GM21619 (cell line): ENCODE measurements around the gene NMNAT3.

Source experiments
- ATAC-seq: cut with Tn5 transposase; IDR thresholded peaks from one replicate; pipeline ENCODE4 v1.9.1; 2021; ENCODE audit not compliant: unreplicated experiment

Gene NMNAT3

GRCh38 chr3:139548801-139549200, 129.0 kb downstream of the NMNAT3 start:
- no peak for ATAC-seq

GRCh38 chr3:139547666-139548065, 130.1 kb downstream of the NMNAT3 start:
- no peak for ATAC-seq

DNA sequence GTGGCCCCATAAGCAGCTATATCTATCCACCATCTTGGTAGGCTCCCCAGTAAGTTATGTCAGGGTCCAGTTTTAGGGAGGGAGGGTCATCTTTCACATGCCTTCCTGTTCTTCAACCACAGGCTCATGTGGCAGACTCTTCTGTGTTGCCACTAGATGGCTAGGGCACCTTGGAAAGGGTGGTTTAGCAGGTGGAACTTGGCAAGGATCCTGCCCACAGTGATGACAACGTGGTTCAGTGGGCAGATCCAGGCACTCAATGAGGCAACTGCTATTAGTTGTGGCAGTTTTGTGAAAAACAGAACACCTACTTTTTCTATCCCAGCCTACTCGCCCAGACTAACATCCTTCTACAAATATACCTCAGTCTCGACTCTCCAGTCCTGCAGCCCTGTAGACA, 131.0 kb downstream of the NMNAT3 start:
- no peak for ATAC-seq

DNA sequence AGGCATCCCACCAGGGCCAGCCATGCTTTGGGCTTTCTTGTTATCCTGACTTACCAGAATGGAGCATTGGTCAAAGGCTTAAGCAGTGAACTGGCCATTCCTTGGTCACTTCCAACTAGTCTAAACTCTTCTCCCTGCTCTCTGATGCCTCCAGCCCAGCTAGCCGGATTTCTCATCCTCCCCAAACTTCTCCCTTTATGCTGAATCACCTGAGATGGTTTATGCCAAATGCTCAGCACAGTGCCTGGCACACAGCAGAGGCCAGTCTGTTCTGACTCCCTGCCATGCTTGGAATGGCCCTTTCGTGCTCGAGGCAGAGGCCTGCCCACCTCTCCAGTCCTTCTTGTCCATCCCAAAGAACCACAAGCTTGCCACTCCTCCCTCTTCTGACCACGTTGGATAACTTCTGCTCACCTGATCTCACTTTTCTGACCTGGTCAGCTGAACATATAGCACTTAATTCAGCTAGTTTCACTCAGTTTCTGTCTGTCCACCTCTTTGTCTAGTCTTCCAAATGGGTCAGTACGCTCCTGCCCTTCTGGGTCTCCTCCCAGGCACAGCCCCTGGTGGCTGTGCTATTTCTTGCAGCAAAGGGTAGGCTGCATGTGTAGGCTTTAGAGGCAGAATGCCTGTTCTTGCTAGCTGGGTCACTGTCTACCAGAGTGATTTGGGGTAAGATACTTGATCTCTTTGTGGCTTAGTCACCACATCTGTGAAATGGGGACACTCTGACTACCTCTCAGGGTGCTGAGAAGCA, 136.1 kb downstream of the NMNAT3 start:
- no peak for ATAC-seq

DNA sequence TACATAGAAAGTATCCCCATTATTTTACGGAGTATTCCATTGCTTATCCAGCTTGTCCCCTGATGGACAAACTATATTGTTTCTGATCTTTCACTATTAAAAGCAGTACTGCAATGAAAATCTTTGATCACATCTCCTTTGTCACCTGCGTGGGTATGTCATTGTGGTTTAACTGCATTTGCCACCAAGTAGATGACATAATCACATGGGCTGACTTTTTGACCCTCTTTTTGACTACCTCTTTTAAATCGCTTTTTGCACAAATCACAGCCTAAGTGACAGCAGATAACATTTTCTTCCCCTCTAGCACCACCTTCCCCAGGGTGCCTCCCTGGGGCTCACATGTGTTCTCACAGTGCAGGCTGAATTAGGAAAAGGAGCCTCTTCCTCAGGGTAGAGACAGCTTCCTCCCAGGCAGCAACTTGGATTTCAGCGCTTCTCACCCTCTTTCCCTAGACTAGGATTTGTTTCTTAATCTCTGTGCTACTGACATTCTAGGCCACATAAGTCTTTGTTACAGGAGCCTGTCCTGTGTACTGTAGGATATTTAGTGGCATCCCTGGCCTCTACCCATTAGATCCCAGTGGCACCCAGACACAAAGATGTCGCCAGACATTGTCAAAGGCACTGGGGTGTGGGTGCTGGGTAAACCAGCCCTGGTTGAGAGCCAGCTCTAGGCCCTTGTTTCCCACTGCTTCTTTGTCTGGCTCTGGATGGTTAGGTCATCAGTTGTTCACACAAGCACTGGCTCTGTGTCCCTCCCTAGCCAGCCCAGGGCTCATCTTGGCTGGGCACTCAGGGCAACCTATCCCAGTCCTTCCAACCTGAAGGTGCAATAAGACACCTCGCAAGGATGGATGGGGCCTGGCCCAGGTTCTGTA, 136.9 kb downstream of the NMNAT3 start:
- ATAC-seq, result no peak

DNA sequence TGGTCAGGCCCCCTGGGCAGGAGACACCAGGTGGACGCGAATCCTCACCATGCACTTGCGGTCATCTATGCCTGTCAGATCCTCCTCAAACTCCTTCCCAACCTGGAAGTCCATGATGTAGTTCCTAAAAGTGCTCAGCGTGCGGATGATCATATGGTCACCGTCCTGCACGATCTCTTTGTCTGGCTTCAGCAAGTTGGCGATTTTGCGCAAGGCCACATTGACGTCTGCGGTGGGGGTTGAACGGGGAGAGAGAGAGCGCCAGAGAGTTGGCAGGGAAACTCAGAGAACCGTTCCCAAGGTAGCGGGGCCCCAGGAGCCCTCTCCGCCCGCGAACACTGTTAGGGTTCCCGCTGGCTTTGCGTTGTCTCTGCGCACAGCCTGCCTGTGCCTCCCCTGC, 139.0 kb downstream of the NMNAT3 start:
- ATAC-seq, result no peak

- ATAC-seq, result no peak
Measured at GRCh38 chr3:139537795-139538621, 139.8 kb downstream of the NMNAT3 start.

DNA sequence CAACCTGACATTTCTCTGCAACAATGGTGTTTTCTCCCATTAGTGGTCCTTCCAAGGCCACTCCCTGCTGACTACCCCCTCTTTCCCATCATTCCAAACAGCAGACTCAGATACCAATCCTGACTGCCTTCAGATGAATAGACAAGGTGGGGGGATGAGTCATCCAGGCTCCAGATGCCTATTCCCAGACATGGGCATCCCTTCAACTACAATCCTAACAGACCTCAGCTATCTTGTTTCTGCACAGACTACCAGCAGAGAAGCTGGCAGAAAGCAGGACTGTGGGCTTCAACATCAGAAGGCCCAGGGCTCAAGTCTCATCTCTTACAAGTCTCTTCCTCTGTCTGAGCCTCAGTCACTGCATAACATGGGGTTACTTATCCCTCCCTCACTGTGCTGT, 140.4 kb downstream of the NMNAT3 start:
- no peak for ATAC-seq

DNA sequence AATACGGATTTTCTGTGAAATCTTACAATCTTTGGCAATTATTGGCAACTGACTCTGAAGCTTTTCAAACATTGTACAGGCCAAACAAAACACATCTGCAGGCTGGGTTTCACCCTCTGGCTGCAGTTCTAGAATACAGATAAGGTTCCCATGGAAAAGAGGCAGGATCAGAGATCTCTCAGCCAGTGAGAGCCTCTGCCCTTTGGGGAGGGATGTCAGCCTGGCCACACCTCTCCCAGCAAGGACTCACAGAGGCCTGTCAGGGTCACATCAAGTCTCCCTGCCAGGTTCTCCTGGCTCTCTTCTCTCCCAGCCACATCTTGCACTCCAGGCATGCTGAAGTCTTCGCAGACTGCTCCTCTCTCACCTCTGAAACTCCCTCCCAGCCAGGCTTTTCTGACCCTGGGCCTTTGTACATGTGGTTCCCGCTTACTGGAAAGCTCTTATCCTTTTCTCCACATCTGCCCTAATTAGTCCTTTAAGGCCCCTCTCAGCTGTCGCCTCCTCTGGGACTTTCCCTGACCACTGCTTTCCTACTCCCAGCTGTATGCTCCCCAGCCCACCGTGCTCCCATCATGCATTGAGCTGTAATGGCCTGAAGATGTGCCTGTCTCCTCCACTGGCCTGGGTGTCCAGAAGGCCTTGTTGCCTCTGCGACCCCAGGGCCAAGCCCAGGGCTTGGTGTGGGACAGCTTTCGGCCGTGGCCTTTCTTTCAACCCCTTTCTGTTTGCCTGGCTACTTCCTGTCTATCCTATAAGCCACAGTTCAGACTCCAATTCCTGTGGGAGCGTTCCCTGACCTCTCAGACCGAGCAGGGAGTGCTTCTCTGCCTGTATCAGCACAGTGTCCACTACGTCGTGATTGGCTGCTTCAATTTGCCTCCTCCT, 142.5 kb downstream of the NMNAT3 start:
- no peak for ATAC-seq

GRCh38 chr3:139534455-139534812, 143.3 kb downstream of the NMNAT3 start:
- ATAC-seq, result no peak

DNA sequence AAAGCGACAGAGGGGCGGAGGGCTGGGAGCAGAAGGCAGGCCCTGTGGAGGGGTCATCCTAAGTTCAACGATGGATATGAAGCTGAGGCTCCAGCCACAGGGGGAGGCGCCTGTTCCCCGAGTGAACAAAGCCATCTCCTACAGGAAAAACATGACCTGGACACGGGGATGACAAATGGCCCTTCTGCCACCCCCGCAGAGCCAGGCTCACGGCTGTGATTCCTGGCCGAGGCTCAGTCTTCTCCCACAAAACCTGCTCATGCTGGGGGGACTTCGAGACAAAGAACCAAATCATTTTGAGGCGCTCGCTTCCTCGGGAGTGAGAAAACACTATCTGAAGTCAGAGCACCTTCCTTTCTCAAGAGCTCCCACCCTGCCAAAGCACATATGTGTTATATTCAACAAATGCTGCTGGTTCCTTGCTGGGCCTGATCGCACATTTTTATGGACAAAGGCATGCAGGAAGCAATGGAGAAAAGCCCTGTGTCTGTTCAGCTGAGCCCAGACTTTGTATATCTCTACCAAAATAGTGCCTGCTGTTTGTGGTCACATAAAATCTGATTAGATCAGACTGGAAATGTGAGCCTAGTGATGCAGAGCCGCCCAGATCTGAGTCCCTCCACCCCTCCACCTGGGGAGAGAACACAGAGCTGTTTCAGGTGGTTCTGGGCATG, 143.9 kb downstream of the NMNAT3 start:
- no peak for ATAC-seq

DNA sequence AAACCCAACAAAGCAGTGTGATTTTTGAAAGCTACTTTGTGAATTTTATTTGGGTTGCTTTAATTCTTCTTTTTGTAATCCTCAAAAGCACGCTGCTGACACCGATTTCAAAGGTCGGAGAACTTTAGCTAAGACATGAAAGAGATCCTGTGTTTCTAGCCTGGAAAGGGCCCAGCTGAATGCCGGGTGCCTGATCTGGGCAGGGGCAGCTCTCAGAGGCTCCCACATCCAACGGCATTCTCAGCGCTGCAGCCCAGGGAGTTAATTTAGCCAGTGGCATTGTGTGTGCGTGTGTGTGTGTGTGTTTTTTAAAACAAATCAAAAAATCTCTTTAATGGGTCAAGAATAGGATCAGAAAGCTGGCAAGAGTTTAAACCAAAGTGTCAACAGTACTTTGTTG, 144.8 kb downstream of the NMNAT3 start:
- ATAC-seq, result no peak

DNA sequence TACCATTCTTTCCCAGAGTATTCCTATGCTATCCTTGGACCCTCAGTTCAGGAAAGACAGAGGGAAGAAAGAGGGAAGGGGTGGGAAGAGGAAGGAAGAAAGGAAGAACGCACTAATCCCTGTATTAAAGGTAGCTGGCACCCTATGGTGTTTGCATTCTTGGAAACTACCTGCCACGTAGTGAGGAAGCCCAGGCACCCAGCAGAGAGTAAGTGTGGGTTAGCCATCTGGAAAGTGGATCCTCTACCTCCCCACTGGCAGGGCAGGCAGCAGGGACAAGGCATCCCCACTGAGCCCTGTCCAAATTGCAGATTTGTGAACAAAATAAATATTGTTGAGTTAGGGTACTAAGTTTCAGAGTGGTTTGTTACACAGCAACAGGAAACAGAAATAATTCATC, 147.1 kb downstream of the NMNAT3 start:
- ATAC-seq, result no peak

GRCh38 chr3:139529662-139530061, 148.1 kb downstream of the NMNAT3 start:
- ATAC-seq, result no peak

- no peak for ATAC-seq
Measured at GRCh38 chr3:139528924-139529323, 148.8 kb downstream of the NMNAT3 start.

DNA sequence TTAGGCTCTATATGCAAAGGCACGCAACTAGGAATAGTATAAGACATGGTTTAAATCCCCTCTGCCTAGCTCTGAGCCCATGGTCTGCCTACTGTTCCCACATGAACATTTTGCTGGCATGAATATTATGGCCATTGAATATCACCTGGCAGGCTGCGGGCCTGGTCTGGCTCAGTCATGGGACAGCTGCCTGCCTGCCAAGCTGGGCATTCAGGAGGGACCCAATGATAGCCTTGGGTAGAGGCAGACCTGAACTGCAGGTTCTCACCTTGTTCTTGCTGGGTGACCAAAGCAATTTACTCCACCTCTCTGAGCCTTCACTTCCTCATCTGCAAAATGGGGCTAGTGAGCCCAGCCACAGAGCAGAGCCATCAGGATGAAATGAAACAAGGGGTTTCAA, 149.5 kb downstream of the NMNAT3 start:
- no peak for ATAC-seq

DNA sequence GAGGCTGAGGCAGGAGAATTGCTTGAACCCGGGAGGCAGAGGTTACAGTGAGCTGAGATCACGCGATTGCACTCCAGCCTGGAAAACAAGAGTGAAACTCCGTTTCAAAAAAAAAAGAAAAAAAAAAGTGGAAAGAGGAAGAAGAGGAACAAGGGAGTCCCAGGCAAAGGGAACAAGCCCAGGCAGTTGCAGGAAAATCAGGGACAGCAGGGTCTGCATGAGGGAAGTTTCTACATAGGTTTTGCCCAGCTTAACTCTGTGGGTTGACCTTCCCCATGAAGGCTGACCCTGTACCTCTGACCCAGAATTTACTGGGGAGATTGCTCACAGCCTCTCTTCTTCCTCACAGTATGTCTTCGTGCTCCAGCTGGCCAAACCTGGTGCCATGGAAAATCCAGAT, 150.5 kb downstream of the NMNAT3 start:
- no peak for ATAC-seq

- ATAC-seq, result no peak
Measured at GRCh38 chr3:139526146-139526545, 151.6 kb downstream of the NMNAT3 start.

DNA sequence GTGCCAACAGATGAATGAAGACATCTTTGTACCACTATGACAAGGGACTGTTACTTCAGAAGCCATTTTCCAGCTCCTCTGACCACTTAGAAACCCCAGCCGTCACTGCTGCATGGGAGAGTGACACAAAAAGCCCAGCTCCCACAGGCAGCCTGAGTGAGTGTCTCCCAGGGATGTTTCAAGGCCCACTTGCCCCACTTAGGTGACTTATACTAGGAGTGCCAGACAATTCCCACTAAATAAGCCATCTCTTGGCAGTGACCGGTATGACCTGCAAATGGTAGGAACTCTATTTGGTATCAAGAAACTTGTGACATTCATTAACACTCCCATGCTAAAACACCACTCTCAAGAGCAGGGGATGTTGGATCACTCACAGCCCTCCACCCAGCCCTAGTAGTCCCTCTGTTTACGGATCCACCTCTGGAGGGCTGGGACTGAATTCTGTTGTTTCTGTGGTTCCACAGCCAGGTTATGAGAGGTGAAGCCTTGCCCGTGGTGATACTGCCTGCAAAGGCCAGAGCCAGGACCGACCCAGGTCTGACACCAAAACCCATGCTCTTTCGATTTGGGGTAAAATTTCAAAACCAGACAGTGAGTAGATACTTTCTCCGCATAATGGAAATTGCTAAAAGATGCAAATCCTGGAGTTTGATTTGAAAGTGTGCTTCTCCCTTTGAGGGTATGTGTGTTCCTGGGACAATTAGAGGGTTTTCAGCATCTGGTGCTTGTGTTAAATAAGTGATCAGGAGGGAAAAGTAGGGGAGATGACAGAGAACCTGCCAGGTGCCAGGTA, 152.7 kb downstream of the NMNAT3 start:
- ATAC-seq, result no peak
